B cell (primary cell): ENCODE measurements around the gene SMIM35.

ENCODE experiments used
- EZH2 ChIP-seq: IDR thresholded peaks from 2 replicates; pipeline ENCODE4 v1.6.1; 2012; ENCODE audit warnings: borderline replicate concordance, low read depth, mild to moderate bottlenecking, moderate library complexity, low read length; ENCODE audit not compliant: insufficient read depth, poor library complexity, severe bottlenecking
- TF ChIP-seq, protein P1 (sequence below): fragments of 200-600 bp; IDR thresholded peaks from one replicate; pipeline ENCODE4 v1.8.0; 2022; ENCODE audit warnings: antibody characterized with exemption, mild to moderate bottlenecking

DNA sequence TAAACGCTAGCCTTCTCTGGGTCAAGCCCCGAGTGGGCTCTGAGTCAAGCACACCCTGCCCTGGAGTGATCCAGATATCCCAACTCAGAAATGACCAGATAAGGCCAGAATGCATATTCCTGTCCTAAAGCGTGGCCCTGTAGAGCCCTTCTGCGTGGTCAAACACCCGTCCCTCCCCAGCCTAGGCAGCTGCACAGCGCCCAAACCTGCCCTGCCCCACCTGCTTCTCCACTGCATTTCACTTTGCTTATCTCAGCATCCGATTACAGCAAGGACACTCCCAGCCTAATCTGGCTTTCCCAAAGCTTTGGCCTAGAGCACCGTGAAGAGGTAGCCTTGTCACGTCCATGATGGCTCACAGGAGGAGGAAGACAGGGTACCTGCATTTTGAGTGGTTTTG lies 21.8 kb downstream of the SMIM35 start:
- TF ChIP-seq, protein P1, sequence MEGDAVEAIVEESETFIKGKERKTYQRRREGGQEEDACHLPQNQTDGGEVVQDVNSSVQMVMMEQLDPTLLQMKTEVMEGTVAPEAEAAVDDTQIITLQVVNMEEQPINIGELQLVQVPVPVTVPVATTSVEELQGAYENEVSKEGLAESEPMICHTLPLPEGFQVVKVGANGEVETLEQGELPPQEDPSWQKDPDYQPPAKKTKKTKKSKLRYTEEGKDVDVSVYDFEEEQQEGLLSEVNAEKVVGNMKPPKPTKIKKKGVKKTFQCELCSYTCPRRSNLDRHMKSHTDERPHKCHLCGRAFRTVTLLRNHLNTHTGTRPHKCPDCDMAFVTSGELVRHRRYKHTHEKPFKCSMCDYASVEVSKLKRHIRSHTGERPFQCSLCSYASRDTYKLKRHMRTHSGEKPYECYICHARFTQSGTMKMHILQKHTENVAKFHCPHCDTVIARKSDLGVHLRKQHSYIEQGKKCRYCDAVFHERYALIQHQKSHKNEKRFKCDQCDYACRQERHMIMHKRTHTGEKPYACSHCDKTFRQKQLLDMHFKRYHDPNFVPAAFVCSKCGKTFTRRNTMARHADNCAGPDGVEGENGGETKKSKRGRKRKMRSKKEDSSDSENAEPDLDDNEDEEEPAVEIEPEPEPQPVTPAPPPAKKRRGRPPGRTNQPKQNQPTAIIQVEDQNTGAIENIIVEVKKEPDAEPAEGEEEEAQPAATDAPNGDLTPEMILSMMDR, result no peak
- TF ChIP-seq EZH2, result no peak
